K562 (cell line): Measurements from ENCODE around the gene FOXN3. TPM values are rescaled to one million over a fixed set of nuclear protein-coding genes. Genes with fewer than 3 reads are reported as not detected.

Source experiments
- ATAC-seq: fragments of 200-7000 bp; cut with Tn5 transposase; 3 replicates; pipeline ENCODE4 v1.9.1; 2020; ENCODE audit warnings: moderate library complexity
- BruUV-seq: library from RNA; stranded (reverse); fragments of 400-500 nt; replicated peaks from 2 replicates; lab custom pipeline; 2021; lab: Mats Ljungman, UMichigan
- CTCF ChIA-PET: fragments of 300-600 bp; formaldehyde crosslinking; extraction: SDS; loops from one replicate; lab custom pipeline; 2021; ENCODE audit warnings: low intra/inter-chr PET ratio; lab: Yijun Ruan, JAX
- POLR2A ChIA-PET: fragments of 300-600, 350-650 bp; sonication (Branson Sonifier 250); formaldehyde crosslinking; extraction: SDS; loops from one replicate; lab custom pipeline; 2021; ENCODE audit warnings: antibody characterized with exemption, inconsistent platforms; lab: Yijun Ruan, JAX
- DNase-seq, 4 experiments: peaks; one replicate each; pipeline versions ENCODE4 v3.0.0 to v3.0.0-alpha.2; 2011 to 2018; ENCODE audit warnings: low spot score in 3 of 4, mixed read lengths in 3 of 4; ENCODE audit errors: extremely low read depth in 1 of 4
- FAIRE-seq: peaks from 2 replicates; lab custom pipeline; 2011; peaks lifted over from hg19 to GRCh38; lab: Jason Lieb, UNC
- H2AFZ ChIP-seq: 2 replicates; pipeline ENCODE4 v1.6.0; 2011; ENCODE audit warnings: low read depth, low read length, control low read depth, inconsistent platforms
- H3K27ac ChIP-seq: fragments of 200-600 bp; 3 replicates; pipeline ENCODE4 v1.8.0; 2011; ENCODE audit warnings: low read depth, mild to moderate bottlenecking, control low read depth, inconsistent platforms, low read length, moderate library complexity, mixed read lengths; ENCODE audit errors: extremely low read depth
- H3K27me3 ChIP-seq, 2 experiments: fragments of 300-600 bp in 1 of 2; 2 replicates in 1 of 2; 3 replicates in 1 of 2; pipeline versions ENCODE4 v1.6.0 to v1.8.0; 2011; ENCODE audit warnings: inconsistent platforms in 2 of 2, low read length in 2 of 2, mild to moderate bottlenecking in 1 of 2, mixed read lengths in 1 of 2, moderate library complexity in 1 of 2; ENCODE audit not compliant: control insufficient read depth in 2 of 2, insufficient read depth in 2 of 2
- H3K36me3 ChIP-seq: fragments of 300-600 bp; 3 replicates; pipeline ENCODE4 v1.8.0; 2011; ENCODE audit warnings: mild to moderate bottlenecking, low read length, inconsistent platforms; ENCODE audit not compliant: control insufficient read depth, insufficient read depth
- H3K4me1 ChIP-seq, 2 experiments: fragments of 200-600 bp in 1 of 2; replicated peaks in 1 of 2; 2 replicates in 1 of 2; 3 replicates in 1 of 2; pipeline versions ENCODE4 v1.5.1 to v1.8.0; 2011; ENCODE audit warnings: inconsistent platforms in 2 of 2, low read length in 2 of 2, mild to moderate bottlenecking in 1 of 2, mixed read lengths in 1 of 2, moderate library complexity in 1 of 2; ENCODE audit not compliant: control insufficient read depth in 2 of 2, insufficient read depth in 2 of 2
- H3K4me2 ChIP-seq: 2 replicates; pipeline ENCODE4 v1.6.1; 2011; ENCODE audit warnings: low read length, control low read depth, inconsistent platforms, mixed read lengths; ENCODE audit not compliant: insufficient read depth
- H3K4me3 ChIP-seq: fragments of 200-600 bp; sonication (generic), shearing (Covaris generic); 2 replicates; pipeline ENCODE4 v1.5.1; 2016; ENCODE audit warnings: control low read depth, inconsistent platforms
- H3K79me2 ChIP-seq: fragments of 200-600 bp; 3 replicates; pipeline ENCODE4 v1.8.0; 2011; ENCODE audit warnings: low read length, inconsistent platforms; ENCODE audit not compliant: control insufficient read depth, insufficient read depth
- H3K9ac ChIP-seq, 2 experiments: 2 replicates each; pipeline versions ENCODE4 v1.6.0 to v1.6.1; 2011; ENCODE audit warnings: low read depth in 2 of 2, low read length in 2 of 2, control low read depth in 1 of 2, inconsistent platforms in 1 of 2, mild to moderate bottlenecking in 1 of 2, mixed read lengths in 1 of 2; ENCODE audit not compliant: insufficient read depth in 1 of 2
- H3K9me1 ChIP-seq: one replicate; pipeline ENCODE4 v1.6.0; 2011; ENCODE audit warnings: inconsistent platforms, mild to moderate bottlenecking, low read length, moderate library complexity; ENCODE audit not compliant: control insufficient read depth, insufficient read depth
- H3K9me3 ChIP-seq: replicated peaks from 2 replicates; pipeline ENCODE4 v1.5.1; 2011; ENCODE audit warnings: low read depth, low read length, inconsistent platforms; ENCODE audit not compliant: control insufficient read depth, insufficient read depth
- H4K20me1 ChIP-seq: replicated peaks from 2 replicates; pipeline ENCODE4 v1.6.1; 2011; ENCODE audit warnings: low read length, inconsistent platforms, mixed read lengths; ENCODE audit not compliant: control insufficient read depth, insufficient read depth
- ARID1B ChIP-seq: fragments of 450-650 bp; IDR thresholded peaks from 2 replicates; pipeline ENCODE4 v1.6.1; 2016; ENCODE audit warnings: antibody characterized with exemption, mild to moderate bottlenecking, inconsistent platforms
- CBX8 ChIP-seq: fragments of 200-600 bp; sonication (generic); IDR thresholded peaks from 2 replicates; pipeline ENCODE4 v1.6.1; 2012; ENCODE audit warnings: borderline replicate concordance, mixed run types, low read depth, mild to moderate bottlenecking, moderate library complexity, mixed read lengths, low read length, control low read depth, inconsistent platforms; ENCODE audit not compliant: poor library complexity, severe bottlenecking; ENCODE audit errors: extremely low read depth
- GATAD2B ChIP-seq: fragments of 450-650 bp; IDR thresholded peaks from 2 replicates; pipeline ENCODE4 v1.6.1; 2017; ENCODE audit warnings: mild to moderate bottlenecking, borderline replicate concordance
- HDAC1 ChIP-seq, 2 experiments: fragments of 450-650 bp; IDR thresholded peaks; 2 replicates each; pipeline ENCODE4 v1.6.1; 2016 to 2017; ENCODE audit warnings: inconsistent platforms in 1 of 2, mild to moderate bottlenecking in 1 of 2, moderate library complexity in 1 of 2
- MEF2A ChIP-seq: IDR thresholded peaks from 2 replicates; pipeline ENCODE4 v1.6.1; 2011; ENCODE audit warnings: low read depth, mild to moderate bottlenecking, low read length, moderate library complexity; ENCODE audit not compliant: control insufficient read depth
- NBN ChIP-seq: fragments of 450-650 bp; IDR thresholded peaks from 2 replicates; pipeline ENCODE4 v1.6.1; 2016; ENCODE audit warnings: low read depth, mild to moderate bottlenecking
- NCOA2 ChIP-seq, 2 experiments: fragments of 450-650 bp; IDR thresholded peaks; 2 replicates each; pipeline ENCODE4 v1.6.1; 2018; ENCODE audit warnings: mild to moderate bottlenecking in 2 of 2, moderate library complexity in 1 of 2; ENCODE audit not compliant: partially characterized antibody in 2 of 2
- PTTG1 ChIP-seq: fragments of 450-650 bp; IDR thresholded peaks from 2 replicates; pipeline ENCODE4 v1.6.1; 2016; ENCODE audit warnings: low read depth, mild to moderate bottlenecking, missing genetic modification characterization, missing compliant biosample characterization
- RBBP5 ChIP-seq: fragments of 200-600 bp; sonication (generic); IDR thresholded peaks from 2 replicates; pipeline ENCODE4 v1.6.1; 2012; ENCODE audit warnings: borderline replicate concordance, mild to moderate bottlenecking, low read length, control low read depth, inconsistent platforms; ENCODE audit not compliant: insufficient read depth, poor library complexity, severe bottlenecking
- ZNF146 ChIP-seq: IDR thresholded peaks from one replicate; pipeline ENCODE4 v1.6.1; 2018; ENCODE audit warnings: missing compliant biosample characterization; ENCODE audit not compliant: unreplicated experiment
- ZNF217 ChIP-seq: sonication (generic); formaldehyde crosslinking; IDR thresholded peaks from 2 replicates; pipeline ENCODE4 v1.8.0; 2022; ENCODE audit warnings: mild to moderate bottlenecking, missing genetic modification reagents
- ZNF274 ChIP-seq: IDR thresholded peaks from 2 replicates; pipeline ENCODE4 v1.6.1; 2011; ENCODE audit warnings: low read depth, mild to moderate bottlenecking, low read length, moderate library complexity, borderline replicate concordance
- ZNF324 ChIP-seq: fragments of 250-450 bp; sonication (Bioruptor Pico); IDR thresholded peaks from 2 replicates; pipeline ENCODE4 v1.4.0; 2020; ENCODE audit warnings: mild to moderate bottlenecking
- WGBS: fragments of 100-300 bp; shearing (Covaris generic); methylation state at CpG from one replicate; pipeline ENCODE4 v1.1.6; 2016; ENCODE audit warnings: low coverage, mixed read lengths; ENCODE audit not compliant: insufficient coverage; ENCODE audit errors: missing lambda C conversion rate; 5-methylcytosine and 5-hydroxymethylcytosine counted together
- in situ Hi-C: fragments of 300-500 bp; cut with MboI; formaldehyde crosslinking; loops from 4 replicates; pipeline ENCODE4 v1.15.0; 2018; ENCODE audit warnings: inconsistent platforms, mixed read lengths
- intact Hi-C: fragments of 100-400 bp; cut with micrococcal nuclease; formaldehyde crosslinking; loops from 2 replicates; pipeline ENCODE4 v1.14.2; 2022
- polyA plus RNA-seq, 8 experiments: library from polyadenylated mRNA; depleted of rRNA in 4 of 8; stranded (reverse) in 5 of 8; unstranded in 3 of 8; fragments of >200 nt; fragmentation: Nextera tagmentation in 2 of 8; fragmentation: Illumina TruSeq in 1 of 8; extraction: Ambion mirVana in 2 of 8; extraction: Trizol in 1 of 8; gene quantifications; 2 replicates each; pipeline versions ENCODE4 v1.2.1 to v1.2.3, GENCODE V29; 2011 to 2014; ENCODE audit warnings: inconsistent platforms in 1 of 8, missing spikeins in 1 of 8
- total RNA-seq, 7 experiments: library from RNA; depleted of rRNA in 6 of 7; stranded (reverse); fragments of >200 nt in 6 of 7; fragmentation: Illumina TruSeq in 2 of 7; extraction: Trizol in 2 of 7; gene quantifications; 2 replicates each; pipeline versions ENCODE4 v1.2.1 to v1.2.3, GENCODE V29; 2011 to 2021; ENCODE audit warnings: low replicate concordance in 1 of 7
- TF ChIP-seq, protein P1 (sequence below): sonication (generic); formaldehyde crosslinking; IDR thresholded peaks from 2 replicates; pipeline ENCODE4 v1.8.1; 2023; ENCODE audit warnings: mild to moderate bottlenecking, missing genetic modification reagents
- TF ChIP-seq, protein P2 (sequence below): fragments of 450-650 bp; IDR thresholded peaks from 2 replicates; pipeline ENCODE4 v1.7.0; 2016; ENCODE audit warnings: borderline replicate concordance
- TF ChIP-seq, protein P3 (sequence below): sonication (generic); formaldehyde crosslinking; IDR thresholded peaks from 2 replicates; pipeline ENCODE4 v1.8.0; 2023; ENCODE audit warnings: mild to moderate bottlenecking, missing genetic modification reagents

Gene FOXN3
- total and polyA plus RNA-seq, 9 of the 15 experiments (the other 6 are each of a cell fraction or from before 2014, with no cell fraction given), result 0.07 to 1.3 (median 0.40) TPM

DNA sequence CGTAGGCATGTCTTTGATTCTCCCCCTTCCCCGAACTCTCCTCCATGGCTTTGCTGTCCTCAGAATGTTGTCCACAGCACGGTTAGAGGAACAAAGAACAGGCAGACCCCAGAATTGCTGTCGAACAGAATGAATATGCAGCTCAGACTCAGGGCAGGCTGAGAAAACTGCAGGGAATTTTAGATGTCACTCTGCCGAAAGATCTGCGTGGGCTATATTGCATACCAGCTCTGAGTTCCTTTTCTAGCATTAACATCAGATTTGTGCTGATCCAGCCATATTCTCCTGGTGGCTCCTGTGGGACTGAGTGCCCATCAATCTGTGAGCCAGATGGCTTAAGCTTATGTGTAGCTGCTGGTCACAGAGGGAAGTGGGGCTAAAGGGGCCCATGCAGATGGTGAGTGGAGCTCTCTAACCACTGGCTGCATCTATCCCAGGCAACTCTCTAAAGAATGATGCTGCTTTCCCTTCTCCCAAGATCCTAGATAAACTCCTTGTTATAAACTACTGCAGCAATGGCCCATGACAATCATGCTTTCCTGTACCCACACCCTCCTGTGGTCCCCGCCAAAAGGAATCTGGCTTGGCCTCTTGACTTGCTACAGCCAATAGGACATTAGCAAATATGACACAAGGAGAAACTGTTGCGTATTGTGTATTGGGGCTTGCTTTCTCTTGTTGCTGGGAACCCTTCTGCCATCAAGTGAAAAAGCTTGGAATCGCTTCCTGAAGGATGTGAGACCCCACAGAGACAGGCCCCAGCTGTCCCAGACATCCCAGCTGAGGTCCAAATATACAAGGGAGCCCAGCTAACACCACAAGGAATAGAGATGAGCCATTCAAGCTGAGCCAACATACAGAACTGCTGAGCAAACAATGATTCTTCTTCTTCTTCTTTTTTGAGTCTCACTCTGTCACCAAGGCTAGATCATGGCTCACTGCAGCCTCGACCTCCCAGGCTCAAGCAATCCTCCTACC lies 101.3 kb downstream of the FOXN3 start:
- ATAC-seq, result no peak
- WGBS, result 0% methylated on average over 8 of the region's 10 CpGs
- in situ Hi-C loops, result no loop called here
- no peak for FAIRE-seq
- CTCF ChIA-PET, result no interaction called here
- H3K4me2 ChIP-seq, result no peak overlapping the region
- no peak overlapping the region for H3K4me3 ChIP-seq
- POLR2A ChIA-PET, result no interaction called here
- BruUV-seq, result no TSS peak
- no peaks in the 10 kb centered on the region for H3K9me1 ChIP-seq
- peaks cover 0 to 6% of the 10 kb centered on the region in 2 experiments; a peak in 1 of 5 replicates for H3K27me3 ChIP-seq
- no peaks in the 10 kb centered on the region for H3K4me1 ChIP-seq
- H2AFZ ChIP-seq, result no peak overlapping the region
- no peaks in the 10 kb centered on the region for H3K9me3 ChIP-seq
- H4K20me1 ChIP-seq, result no peaks in the 10 kb centered on the region
- no peak overlapping the region for H3K27ac ChIP-seq
- no peak for DNase-seq
- H3K79me2 ChIP-seq, result no peaks in the 10 kb centered on the region
- H3K9ac ChIP-seq, result no peak overlapping the region
- intact Hi-C loops, result no loop called here
- H3K36me3 ChIP-seq, result no peaks in the 10 kb centered on the region
- TF ChIP-seq MEF2A (no peak), PTTG1 (tag) (no peak), ZNF324 (CRISPR knock-in tag) (no peak), ZNF274 (no peak), HDAC1 (IDR thresholded peaks at IDR 0.05) (no peak), RBBP5 (no peak), NBN (no peak), ZNF146 (CRISPR knock-in tag) (no peak), CBX8 (no peak), ARID1B (no peak), ZNF217 (no peak), NCOA2 (IDR thresholded peaks at IDR 0.05; ENCODE audit: partially characterized antibody in 2 of 2) (no peak), GATAD2B (no peak)
- TF ChIP-seq, protein P1, sequence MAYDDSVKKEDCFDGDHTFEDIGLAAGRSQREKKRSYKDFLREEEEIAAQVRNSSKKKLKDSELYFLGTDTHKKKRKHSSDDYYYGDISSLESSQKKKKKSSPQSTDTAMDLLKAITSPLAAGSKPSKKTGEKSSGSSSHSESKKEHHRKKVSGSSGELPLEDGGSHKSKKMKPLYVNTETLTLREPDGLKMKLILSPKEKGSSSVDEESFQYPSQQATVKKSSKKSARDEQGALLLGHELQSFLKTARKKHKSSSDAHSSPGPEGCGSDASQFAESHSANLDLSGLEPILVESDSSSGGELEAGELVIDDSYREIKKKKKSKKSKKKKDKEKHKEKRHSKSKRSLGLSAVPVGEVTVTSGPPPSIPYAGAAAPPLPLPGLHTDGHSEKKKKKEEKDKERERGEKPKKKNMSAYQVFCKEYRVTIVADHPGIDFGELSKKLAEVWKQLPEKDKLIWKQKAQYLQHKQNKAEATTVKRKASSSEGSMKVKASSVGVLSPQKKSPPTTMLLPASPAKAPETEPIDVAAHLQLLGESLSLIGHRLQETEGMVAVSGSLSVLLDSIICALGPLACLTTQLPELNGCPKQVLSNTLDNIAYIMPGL (CRISPR knock-in tag), result no peak
- TF ChIP-seq, protein P2, sequence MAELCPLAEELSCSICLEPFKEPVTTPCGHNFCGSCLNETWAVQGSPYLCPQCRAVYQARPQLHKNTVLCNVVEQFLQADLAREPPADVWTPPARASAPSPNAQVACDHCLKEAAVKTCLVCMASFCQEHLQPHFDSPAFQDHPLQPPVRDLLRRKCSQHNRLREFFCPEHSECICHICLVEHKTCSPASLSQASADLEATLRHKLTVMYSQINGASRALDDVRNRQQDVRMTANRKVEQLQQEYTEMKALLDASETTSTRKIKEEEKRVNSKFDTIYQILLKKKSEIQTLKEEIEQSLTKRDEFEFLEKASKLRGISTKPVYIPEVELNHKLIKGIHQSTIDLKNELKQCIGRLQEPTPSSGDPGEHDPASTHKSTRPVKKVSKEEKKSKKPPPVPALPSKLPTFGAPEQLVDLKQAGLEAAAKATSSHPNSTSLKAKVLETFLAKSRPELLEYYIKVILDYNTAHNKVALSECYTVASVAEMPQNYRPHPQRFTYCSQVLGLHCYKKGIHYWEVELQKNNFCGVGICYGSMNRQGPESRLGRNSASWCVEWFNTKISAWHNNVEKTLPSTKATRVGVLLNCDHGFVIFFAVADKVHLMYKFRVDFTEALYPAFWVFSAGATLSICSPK, result no peak
- TF ChIP-seq, protein P3, sequence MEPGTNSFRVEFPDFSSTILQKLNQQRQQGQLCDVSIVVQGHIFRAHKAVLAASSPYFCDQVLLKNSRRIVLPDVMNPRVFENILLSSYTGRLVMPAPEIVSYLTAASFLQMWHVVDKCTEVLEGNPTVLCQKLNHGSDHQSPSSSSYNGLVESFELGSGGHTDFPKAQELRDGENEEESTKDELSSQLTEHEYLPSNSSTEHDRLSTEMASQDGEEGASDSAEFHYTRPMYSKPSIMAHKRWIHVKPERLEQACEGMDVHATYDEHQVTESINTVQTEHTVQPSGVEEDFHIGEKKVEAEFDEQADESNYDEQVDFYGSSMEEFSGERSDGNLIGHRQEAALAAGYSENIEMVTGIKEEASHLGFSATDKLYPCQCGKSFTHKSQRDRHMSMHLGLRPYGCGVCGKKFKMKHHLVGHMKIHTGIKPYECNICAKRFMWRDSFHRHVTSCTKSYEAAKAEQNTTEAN (CRISPR knock-in tag), result no peak
